HK-2 (cell line): ENCODE results near the gene CATSPERE.
"Not testable (repeated sequence)": the region's sequence is repeated elsewhere in the genome, so short reads cannot be mapped to it uniquely, and the experiment has no call there.

Source experiments
- DNase-seq: peaks from one replicate; pipeline ENCODE4 v3.0.0-alpha.2; 2018; ENCODE audit not compliant: unreplicated experiment

The CATSPERE gene

DNA sequence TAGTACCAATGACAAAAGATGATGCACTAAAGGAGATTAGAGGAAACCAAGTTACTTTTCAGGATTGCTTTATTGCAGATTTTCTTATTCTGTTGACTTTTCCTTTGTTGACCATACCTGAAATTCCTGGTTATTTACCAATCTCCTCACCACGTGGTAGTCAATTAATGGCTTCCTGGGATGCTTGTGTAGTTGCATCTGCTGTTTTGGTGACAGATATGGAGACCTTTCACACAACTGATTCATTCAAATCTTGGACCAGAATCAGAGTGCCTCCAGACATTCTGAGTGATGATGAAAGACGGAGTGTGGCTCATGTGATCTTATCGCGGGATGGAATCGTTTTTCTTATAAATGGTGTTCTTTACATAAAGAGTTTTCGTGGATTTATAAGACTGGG lies 91.3 kb downstream of the CATSPERE start:
- no peak for DNase-seq

DNA sequence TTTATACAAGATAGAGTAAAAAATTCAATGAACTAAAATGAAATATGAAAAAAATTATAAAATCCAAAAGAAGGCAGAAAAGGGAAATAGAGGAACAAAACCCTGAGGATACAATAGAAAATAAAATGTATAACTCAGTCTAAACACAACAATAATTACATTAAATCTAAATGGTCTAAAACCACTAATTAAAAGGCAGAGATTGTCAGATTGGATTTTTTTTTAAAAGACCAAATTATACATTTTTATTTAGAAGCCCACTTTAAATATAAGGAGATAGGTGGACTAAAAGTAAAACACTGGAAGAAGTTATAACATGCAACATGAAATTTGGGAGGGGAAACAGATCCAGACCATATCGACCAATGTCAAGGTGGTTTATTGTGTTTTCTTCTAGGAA lies 95.2 kb downstream of the CATSPERE start:
- no peak for DNase-seq

DNA sequence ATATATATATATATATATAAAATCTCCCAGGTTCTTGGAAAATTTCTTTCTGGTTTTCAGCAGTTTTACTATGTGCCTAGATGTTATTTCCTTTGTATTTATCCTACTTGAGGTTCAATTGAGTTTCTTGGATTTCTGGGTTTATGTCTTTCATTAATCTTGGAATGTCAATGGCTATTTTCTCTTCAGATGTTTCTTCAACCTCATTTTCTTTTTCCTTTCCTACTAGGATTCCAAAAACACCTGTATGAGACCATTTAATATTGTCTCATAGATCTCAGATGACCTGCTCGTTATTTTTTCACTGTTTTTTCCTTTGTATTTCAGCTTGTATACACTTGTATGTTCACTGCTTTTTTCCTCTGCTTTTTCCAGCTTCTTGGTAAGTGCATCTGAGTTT lies 96.5 kb downstream of the CATSPERE start:
- DNase-seq: no peak

DNA sequence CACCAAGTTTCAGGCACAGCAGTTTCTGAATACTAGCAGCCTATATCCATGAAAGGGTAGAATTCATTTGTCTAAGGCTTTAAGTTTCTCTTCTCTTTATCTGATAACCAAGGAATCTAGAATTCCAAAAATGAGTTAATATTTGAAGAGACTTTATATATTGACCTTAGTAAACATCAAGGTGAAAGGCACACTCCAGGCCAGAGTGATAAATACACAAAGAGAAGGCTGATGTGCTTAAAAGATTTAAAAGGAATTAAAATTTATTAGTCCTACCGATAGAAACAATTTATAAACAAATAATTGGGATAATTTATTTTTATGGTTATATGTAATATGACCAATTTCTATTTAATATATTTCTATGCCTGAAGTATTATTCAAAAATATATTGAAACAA lies 98.5 kb downstream of the CATSPERE start:
- DNase-seq: no peak

DNA sequence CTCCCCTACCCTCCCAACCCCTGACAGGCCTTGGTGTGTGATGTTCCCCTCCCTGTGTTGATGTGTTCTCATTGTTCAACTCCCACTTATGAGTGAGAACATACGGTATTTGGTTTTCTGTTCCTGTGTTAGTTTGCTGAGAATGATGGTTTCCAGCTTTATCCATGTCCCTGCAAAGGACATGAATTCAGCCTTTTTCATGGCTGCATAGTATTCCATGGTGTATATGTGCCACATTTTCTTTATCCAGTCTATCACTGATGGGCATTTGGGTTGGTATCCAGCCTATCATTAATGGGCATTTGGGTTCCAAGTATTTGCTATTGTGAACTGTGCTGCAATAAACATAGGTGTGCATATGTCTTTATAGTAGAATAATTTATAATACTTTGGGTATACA lies 101.8 kb downstream of the CATSPERE start:
- not testable (repeated sequence) for DNase-seq

DNA sequence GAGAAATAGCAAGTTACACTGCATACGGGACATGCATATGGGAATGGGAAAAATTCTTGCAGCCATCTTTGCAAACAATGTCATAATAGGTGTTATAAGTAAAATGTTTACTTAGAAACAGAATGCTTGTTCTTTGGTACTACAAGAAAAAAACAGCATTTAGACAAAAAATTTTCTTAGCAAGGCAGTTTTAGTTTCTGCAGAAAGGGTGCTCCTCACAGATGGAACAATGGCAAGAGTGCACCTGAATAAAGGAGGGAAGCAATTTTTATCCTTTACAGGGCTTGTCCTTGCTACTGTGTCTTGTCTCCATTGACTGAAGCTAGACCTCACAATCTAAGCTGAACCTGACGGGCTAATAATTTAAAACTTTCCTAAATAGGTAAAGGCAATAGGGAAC lies 112.7 kb downstream of the CATSPERE start:
- DNase-seq: no peak

DNA sequence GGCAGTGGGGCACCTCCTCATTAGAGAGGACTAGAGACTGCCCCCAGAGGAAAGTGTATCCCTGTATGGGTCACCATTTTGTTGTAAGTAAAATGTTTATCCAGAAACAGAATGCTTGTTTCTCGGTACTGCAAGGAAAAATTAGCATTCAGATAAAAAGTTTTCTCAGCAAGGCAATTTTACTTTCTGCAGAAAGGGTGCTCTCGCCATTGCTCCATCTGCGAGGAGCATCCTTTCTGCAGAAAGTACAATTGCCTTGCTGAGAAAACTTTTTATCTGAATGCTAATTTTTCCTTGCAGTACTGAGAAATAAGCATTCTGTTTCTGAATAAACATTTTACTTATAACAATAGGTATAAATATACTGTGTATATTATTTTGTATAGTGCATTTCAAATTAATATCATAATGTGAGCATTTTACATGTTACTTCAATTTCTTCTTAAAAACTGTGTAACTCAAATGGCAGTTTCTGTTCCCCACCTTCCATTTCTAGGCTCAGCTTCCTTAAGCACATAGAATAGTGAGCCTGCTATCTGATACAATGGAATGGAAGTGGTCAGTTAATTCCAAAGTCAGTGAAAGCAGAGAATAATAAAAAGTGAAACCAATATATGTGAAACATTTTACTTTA lies 115.3 kb downstream of the CATSPERE start:
- no peak for DNase-seq

DNA sequence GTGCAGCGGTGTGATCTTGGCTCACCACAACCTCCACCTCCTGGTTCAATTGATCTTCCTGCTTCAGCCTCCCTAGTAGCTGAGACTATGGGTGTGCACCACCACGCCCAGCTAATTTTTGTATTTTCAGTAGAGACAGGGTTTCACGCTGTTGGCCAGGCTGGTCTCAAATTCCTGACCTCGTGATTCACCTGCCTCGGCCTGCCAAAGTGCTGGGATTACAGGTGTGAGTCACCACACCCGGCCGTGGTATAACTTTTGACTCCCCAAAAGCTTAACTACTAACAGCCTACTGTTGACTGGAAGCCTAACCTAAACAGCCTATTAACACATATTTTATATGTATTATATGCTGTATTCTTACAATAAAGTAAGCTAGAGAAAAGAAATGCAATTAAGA lies 117.1 kb downstream of the CATSPERE start:
- not testable (repeated sequence) for DNase-seq

DNA sequence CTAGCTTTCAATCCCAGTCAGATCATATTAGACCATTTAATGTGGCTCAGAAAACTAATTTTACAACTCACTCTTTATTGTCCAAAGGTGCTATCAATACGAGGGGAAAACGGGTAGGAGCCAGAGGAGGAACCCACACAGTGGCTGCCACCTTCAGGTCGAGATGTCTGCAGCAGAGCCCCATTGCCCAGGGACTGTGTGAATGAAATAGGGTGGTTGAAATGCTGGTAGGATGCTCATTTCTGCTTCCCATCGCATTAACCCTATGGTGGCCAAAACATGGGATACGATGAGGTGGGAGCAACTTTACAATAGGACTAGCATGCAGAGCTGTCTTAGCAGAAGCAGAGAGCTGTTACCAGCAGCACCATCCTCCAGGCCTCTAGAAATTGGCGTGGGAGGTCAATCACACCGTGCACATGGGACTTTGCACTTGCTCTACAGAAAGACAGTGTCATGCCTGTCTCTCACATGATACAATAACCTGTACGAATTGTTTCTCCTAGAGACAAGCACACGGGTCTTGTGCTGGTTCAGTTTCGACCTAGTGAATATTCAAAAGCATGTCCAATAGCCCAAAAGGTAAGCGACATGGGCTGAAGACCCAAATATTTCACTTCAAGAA lies 122.4 kb downstream of the CATSPERE start:
- no peak for DNase-seq

DNA sequence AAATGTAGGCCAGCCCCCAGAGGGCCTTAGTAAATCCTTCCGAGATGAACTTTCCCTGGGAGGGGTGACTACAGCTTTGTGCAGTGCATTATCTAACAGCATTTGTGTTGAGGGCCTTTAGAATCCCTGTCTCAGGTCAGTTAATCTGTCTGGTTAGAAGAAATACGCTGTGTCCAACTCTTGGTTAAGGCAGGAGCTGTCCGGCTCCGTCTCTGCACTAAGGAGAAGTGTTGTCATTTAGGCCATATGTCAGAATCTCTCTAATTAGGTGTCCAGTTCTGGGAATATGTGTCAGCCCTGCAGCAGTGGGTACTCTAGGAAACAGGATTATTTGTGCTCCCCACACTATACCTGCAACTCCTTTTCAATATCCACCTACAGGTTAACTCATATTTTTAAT lies 124.8 kb downstream of the CATSPERE start:
- no peak for DNase-seq

DNA sequence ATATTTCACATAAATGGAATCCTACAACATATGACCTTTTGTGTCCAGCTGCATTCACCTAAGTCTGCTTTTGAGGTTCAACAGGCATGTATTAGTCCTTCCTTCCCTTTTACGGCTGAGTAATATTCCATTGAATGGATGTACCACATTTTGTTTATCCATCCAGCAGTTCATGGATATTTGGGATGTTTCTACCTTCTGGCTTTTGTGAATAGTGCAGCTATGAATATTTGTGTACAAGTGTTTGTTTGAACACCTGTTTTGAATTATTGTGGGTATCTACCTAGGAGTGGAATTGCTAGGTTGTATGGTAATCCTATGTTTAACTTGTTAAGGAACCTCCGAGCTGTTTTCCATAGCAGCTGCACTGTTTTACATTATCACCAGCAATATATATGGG lies 129.6 kb downstream of the CATSPERE start:
- DNase-seq: no peak

DNA sequence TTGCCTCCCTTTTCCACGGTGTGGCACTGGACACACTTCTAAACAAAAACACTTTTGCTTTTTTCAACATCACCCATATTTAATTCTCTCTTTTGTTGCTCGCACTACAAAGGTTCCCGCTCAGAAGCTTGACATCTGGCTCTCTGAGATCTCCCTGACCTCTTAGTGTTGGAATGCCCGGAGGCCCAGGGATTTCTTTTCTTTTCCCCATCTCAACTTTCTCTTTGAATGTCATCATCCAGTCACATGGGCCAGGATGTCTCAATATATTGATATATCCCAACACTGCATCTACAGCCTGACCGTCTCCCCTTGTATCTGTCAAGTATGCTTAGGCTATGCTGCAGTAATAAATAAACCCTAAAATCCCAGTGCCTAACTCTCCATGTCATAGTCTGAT lies 137.5 kb downstream of the CATSPERE start:
- DNase-seq: no peak

DNA sequence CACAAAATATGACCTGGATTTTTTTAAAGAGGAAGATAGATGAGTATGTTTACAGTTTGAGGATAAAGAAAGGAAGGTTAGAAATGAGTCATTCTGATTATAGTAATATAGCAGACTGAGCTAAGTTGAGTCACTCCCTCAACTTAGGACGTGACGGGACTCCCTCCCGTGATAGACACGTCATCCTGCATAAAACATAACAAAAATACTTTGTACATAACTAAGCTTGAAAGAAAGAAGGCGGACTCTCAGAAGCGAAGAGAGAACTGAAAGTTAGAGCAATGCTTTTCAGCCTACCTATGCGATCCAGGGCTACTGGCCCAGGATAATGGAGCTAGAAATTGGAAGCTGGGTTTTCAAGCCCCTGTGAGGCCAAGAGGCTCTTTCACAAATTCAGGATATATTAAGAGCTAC lies 138.9 kb downstream of the CATSPERE start:
- DNase-seq: peak; percentile 29

DNA sequence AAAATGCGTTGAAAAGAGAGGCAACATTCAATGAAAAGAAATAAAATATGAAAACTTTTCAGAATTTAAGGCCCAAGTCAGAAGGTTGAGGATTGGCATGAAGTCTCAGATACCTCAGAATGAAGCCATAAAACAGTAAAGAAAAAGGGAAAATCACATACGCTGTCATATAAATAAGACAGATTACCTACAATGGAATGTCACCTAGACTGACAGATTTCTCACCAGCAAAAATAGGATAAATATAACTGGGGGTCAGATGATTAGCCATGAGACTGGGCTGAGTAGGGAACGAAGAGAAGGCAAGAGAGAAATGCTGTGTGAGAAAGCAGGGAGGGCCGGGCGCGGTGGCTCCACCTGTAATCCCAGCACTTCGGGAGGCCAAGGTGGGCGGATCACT lies 140.3 kb downstream of the CATSPERE start:
- DNase-seq: no peak

DNA sequence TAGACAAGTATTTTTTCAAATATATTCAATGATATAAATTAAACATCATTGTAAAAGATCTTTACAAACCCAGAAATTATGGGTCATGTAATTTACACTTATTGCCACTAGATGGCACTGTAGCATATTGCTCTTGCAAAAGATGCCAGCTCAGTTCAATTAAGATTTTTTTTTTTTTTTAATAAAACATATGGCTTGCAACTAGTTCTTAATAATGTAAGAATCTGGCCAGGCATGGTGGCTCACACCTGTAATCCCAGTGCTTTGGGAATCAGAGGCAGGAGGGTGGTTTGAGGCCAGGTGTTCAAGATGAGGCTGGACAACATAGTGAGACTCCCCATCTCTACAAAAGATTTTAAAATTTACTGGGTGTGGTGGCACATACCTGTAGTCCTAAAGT lies 142.4 kb downstream of the CATSPERE start:
- DNase-seq: no peak

DNA sequence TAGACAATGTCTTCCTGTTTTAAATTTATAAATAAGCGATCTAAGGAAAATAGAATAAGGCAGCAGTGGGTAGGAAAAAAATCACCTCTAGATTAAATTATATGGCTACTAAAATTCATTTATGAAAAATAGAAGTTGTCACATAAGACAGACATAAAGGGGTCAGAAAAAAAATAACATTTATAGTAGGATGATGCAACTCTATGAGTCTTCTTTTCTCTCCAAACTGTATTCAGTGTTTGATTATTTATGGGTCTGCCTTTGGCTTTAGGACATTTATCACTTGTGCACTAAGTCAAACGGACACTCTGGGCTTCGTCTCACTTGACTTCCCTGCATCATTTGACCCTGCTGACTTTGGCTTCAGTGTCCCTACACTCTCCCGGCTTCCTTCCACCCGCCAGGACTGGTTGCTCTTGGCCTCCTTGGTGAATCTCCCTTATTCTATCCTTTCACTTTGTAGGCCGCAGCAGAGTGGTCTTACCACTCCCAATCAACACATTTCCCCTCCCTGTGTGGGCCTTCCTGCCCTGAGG lies 144.8 kb downstream of the CATSPERE start:
- DNase-seq: no peak

DNA sequence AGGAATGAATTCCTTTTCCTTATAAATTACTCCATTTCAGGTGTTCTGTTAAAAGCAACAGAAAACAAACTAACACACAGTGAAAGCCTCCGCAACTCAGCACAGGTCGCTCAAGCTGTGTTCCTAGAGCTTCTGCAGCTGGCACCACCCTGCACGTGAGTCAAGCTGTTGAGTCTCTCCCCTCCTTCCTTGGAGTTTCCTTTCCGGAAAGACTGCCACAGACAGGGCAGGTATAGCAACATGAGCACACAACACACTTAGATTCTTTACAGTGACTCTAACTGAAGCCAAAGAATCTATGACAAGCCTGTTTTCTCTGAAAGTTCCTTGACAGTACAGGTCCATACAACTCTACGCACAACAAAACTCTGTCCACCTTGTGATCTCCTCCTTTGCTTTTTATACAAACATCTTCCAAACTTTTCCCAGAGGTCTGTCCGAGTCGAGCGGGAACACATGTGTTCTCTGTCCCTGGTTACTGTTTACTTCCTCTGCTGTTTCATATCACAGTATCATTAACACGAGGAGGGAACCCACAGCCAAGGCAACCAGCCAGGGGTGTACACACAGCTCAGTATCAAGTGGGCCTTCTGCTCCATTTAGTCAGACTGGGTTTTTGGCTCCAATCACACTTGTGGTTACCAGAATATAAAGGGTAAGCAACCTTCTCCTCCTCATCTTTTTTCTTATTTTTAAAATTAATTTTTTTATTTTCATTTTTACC lies 153.2 kb downstream of the CATSPERE start:
- no peak for DNase-seq

DNA sequence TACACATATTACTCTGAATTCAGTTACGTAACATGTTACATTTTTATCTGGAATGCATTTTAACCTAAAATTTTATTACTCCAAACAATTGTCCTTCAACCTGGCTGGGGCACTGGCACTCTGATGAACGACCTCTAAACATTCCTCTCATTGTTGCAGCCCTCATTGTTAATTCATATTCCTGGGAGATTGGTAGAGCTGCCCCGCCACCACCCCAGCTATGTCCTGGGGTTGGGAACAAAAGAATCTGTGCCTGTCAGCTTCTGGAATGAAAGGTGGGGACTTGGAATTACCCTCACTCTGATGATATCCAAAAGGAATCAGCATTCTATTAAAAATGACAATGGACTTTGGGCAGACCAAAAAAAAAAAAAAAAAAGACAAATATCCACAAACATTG lies 153.8 kb downstream of the CATSPERE start:
- no peak for DNase-seq

DNA sequence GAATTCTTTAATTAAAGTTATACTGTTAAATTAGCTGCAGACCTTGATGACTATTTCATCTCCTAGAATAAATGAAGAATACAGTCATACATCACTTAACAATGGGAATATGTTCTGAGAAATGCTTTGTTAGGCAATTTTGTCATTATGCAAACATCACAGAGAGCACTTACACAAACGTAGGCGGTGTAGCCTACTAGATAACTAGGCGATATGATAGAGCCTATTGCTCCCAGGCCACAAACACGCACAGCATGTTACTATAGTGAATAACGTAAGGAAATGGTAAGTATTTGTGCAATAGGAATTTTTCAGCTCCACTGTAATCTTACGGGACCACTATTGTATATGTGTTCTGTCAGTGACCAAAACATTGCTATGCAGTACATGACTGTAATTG lies 154.2 kb downstream of the CATSPERE start:
- no peak for DNase-seq

DNA sequence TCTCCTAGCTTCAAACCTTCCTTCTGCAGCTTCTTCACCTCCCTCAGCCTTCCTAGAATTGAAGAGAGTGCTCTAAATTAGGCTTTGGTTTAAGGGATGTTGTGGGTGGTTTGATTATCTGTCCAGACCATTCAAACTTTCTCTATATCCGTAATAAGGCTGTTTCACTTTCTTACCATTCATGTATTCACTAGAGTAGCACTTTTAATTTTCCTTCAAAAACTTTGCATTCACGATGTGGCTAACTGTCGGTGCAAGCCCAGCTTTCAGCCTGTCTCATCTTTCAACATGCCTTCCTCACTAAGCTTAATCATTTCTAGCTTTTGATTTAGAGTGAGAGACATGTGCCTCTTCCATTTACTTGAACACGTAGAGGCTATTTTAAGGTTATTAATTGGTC lies 165.6 kb downstream of the CATSPERE start:
- no peak for DNase-seq

DNA sequence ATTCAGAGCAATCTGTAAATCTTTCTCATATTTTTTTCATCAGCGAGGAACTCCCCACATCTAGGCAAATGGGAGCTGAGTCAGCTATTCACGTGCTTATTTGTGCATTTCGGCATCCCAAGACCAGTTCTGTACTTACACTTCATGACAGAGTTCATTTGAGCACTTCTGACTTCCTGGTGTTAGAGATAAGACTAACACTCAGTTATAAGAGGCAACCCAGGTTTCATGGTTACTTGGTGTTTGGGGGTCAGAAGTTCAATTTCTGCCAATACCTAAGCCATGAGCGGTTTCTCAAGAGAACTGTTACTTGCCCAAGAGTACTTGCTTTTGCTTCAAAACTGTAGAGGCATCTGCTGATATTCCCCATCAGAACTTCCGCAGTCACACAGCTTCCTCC lies 167.7 kb downstream of the CATSPERE start:
- DNase-seq: no peak

DNA sequence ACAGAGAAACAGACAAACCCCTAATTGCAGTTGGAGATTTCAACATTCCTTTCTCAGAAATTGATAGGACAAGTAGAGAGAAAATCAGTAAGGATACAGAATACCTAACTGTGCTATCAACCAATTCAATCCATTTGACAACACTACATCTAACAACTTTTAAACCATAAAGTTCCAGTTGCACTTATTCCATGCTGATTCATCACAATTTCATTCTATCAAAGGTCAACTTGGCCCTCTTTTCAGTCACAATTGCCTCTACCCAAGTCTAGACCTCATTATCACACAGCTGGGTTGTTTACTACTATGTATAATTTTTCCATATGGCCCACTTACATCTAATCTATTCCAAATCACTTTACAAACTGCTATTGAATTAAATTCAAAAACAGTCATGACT lies 172.1 kb downstream of the CATSPERE start:
- no peak for DNase-seq

DNA sequence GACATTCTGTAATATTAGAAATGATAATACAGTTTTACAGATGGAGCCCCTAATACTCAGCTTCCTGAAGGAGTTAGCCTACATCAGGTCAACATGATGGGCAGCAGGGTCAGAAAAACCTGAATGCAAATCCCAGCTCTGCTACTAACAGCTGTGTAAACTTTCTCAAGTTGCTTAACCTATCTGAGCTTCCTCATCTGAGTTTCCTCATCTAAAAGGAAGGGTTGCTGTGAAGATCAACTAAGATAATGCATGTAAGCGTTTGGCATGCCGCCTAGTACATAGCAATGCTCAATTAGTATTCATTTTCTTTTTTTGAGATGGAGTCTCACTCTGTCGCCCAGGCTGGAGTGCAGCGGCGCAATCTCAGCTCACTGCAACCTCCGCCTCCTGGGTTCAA lies 173.5 kb downstream of the CATSPERE start:
- DNase-seq: no peak
